Neural cell (in vitro differentiated cells): ENCODE measurements around the gene PTPRS. TPM values are rescaled to one million over a fixed set of nuclear protein-coding genes. Genes with fewer than 3 reads are reported as not detected.

ENCODE experiments used
- H2AFZ ChIP-seq: fragments of 200-600, 300-800 bp; sonication (generic), shearing (Covaris generic); 2 replicates; pipeline ENCODE4 v1.6.0; 2014; ENCODE audit warnings: low read depth, mild to moderate bottlenecking, antibody characterized with exemption, low read length, moderate library complexity
- H3F3A ChIP-seq: fragments of 200-600 bp; shearing (Covaris generic); 2 replicates; pipeline ENCODE4 v1.6.1; 2016; ENCODE audit warnings: mild to moderate bottlenecking, moderate library complexity, mixed read lengths, antibody characterized with exemption, low read length; ENCODE audit not compliant: insufficient read depth, poor library complexity, severe bottlenecking
- H3K27ac ChIP-seq: fragments of 200-600, 300-800 bp; sonication (generic), shearing (Covaris generic); 2 replicates; pipeline ENCODE4 v1.5.1; 2014; ENCODE audit warnings: mild to moderate bottlenecking, low read length, moderate library complexity
- H3K27me3 ChIP-seq: fragments of 300-800, 200-600 bp; sonication (generic), shearing (Covaris generic); 2 replicates; pipeline ENCODE4 v1.6.0; 2014; ENCODE audit warnings: mild to moderate bottlenecking, low read depth, low read length, moderate library complexity; ENCODE audit not compliant: insufficient read depth
- H3K36me3 ChIP-seq: fragments of 300-800, 200-600 bp; sonication (generic), shearing (Covaris generic); 2 replicates; pipeline ENCODE4 v1.5.1; 2014; ENCODE audit warnings: mild to moderate bottlenecking, antibody characterized with exemption, low read length, moderate library complexity; ENCODE audit not compliant: insufficient read depth
- H3K4me2 ChIP-seq: fragments of 300-800, 200-600 bp; sonication (generic), shearing (Covaris generic); 2 replicates; pipeline ENCODE4 v1.6.0; 2014; ENCODE audit warnings: mild to moderate bottlenecking, low read length
- H3K4me3 ChIP-seq: fragments of 300-800, 200-600 bp; sonication (generic), shearing (Covaris generic); 2 replicates; pipeline ENCODE4 v1.5.1; 2014; ENCODE audit warnings: mild to moderate bottlenecking, low read length, moderate library complexity
- H3K79me2 ChIP-seq: fragments of 200-600 bp; shearing (Covaris generic); replicated peaks from 2 replicates; pipeline ENCODE4 v1.6.0; 2014; ENCODE audit warnings: mild to moderate bottlenecking, low read length, moderate library complexity; ENCODE audit not compliant: insufficient read depth
- H3K9ac ChIP-seq: fragments of 300-800, 200-600 bp; sonication (generic), shearing (Covaris generic); 2 replicates; pipeline ENCODE4 v1.6.1; 2016; ENCODE audit warnings: mild to moderate bottlenecking, low read length, mixed read lengths
- H3K9me2 ChIP-seq: fragments of 200-600 bp; shearing (Covaris generic); 2 replicates; pipeline ENCODE4 v1.6.1; 2016; ENCODE audit warnings: mild to moderate bottlenecking, low read length, mixed read lengths; ENCODE audit not compliant: insufficient read depth
- H3K9me3 ChIP-seq: fragments of 200-600, 300-800 bp; sonication (generic), shearing (Covaris generic); 2 replicates; pipeline ENCODE4 v1.6.1; 2016; ENCODE audit warnings: mild to moderate bottlenecking, mixed run types, low read length, moderate library complexity, mixed read lengths
- H4K20me1 ChIP-seq: fragments of 200-600 bp; shearing (Covaris generic); 2 replicates; pipeline ENCODE4 v1.6.1; 2016; ENCODE audit warnings: mild to moderate bottlenecking, mixed run types; ENCODE audit not compliant: insufficient read depth
- CTCF ChIP-seq: fragments of 450-650 bp; IDR thresholded peaks from 2 replicates; pipeline ENCODE4 v1.5.1; 2014; ENCODE audit warnings: antibody characterized with exemption, mild to moderate bottlenecking, moderate library complexity; ENCODE audit not compliant: poor library complexity, severe bottlenecking
- EP300 ChIP-seq: fragments of 450-650 bp; conservative IDR thresholded peaks from 2 replicates; pipeline ENCODE4 v1.6.1; 2014; ENCODE audit warnings: antibody characterized with exemption, mild to moderate bottlenecking, moderate library complexity; ENCODE audit not compliant: poor library complexity, severe bottlenecking
- EZH2 ChIP-seq: fragments of 200-600, 300-800 bp; shearing (Covaris generic), sonication (generic); IDR thresholded peaks from 2 replicates; pipeline ENCODE4 v1.6.1; 2014; ENCODE audit warnings: antibody characterized with exemption, low read length, borderline replicate concordance, mild to moderate bottlenecking; ENCODE audit not compliant: insufficient read depth, poor library complexity, severe bottlenecking
- MXI1 ChIP-seq: fragments of 450-650 bp; conservative IDR thresholded peaks from 2 replicates; pipeline ENCODE4 v1.6.1; 2014; ENCODE audit warnings: antibody characterized with exemption, mild to moderate bottlenecking; ENCODE audit not compliant: poor library complexity, severe bottlenecking
- POLR2AphosphoS5 ChIP-seq: IDR thresholded peaks from 2 replicates; pipeline ENCODE4 v1.6.1; 2012
- RAD21 ChIP-seq: fragments of 450-650 bp; conservative IDR thresholded peaks from 2 replicates; pipeline ENCODE4 v1.6.1; 2014; ENCODE audit warnings: antibody characterized with exemption, mild to moderate bottlenecking, moderate library complexity
- REST ChIP-seq: IDR thresholded peaks from 2 replicates; pipeline ENCODE4 v1.6.1; 2012; ENCODE audit warnings: borderline replicate concordance
- SMC3 ChIP-seq: fragments of 450-650 bp; conservative IDR thresholded peaks from 2 replicates; pipeline ENCODE4 v1.6.1; 2014; ENCODE audit warnings: antibody characterized with exemption, mild to moderate bottlenecking, moderate library complexity; ENCODE audit not compliant: poor library complexity
- TAF1 ChIP-seq: IDR thresholded peaks from 2 replicates; pipeline ENCODE4 v1.6.1; 2012; ENCODE audit warnings: low read depth
- polyA minus RNA-seq: library from RNA; depleted of rRNA, polyadenylated mRNA; stranded (reverse); fragments of >200 nt; gene quantifications from 2 replicates; pipeline ENCODE4 v1.2.3, GENCODE V29; 2014
- polyA plus RNA-seq: library from polyadenylated mRNA; depleted of rRNA; stranded (reverse); fragments of >200 nt; gene quantifications from 2 replicates; pipeline ENCODE4 v1.2.3, GENCODE V29; 2014

PTPRS gene
- polyA plus RNA-seq, result 121 and 144 TPM in 2 replicates
- polyA minus RNA-seq, result 387 and 398 TPM in 2 replicates

- no peak for TF ChIP-seq REST
- TF ChIP-seq EP300, result peak; percentile 54
- no peak for TF ChIP-seq CTCF
- peak; percentile 60 for TF ChIP-seq SMC3
- TF ChIP-seq EZH2, result no peak
- no peak for TF ChIP-seq TAF1
- peak; percentile 62 for TF ChIP-seq RAD21
- peak; percentile 77 for TF ChIP-seq POLR2AphosphoS5
- peak; percentile 94 for TF ChIP-seq MXI1
- Histone ChIP-seq H4K20me1 (peaks cover 4% of the 10 kb centered on the region), H3K4me2 (no peak within 1 kb of the TSS), H3K79me2 (peaks cover 41% of the 10 kb centered on the region), H3K27ac (peak within 1 kb of the TSS; percentile 97), H3K9me2 (no peaks in the 10 kb centered on the region), H3K9ac (peak within 1 kb of the TSS; percentile 99), H3K4me3 (peak within 1 kb of the TSS; percentile 98), H3K9me3 (no peaks in the 10 kb centered on the region), H3K36me3 (no peaks in the 10 kb centered on the region), H3F3A (no peaks in the 10 kb centered on the region), H3K27me3 (no peaks in the 10 kb centered on the region), H2AFZ (no peak within 1 kb of the TSS)
Observed at GRCh38 chr19:5340637-5341447, at the start of gene PTPRS. Gene PTPRS (minus strand): TSS chr19:5340812. CDS start chr19:5286140, 54,672 bp downstream.

GRCh38 chr19:5389353-5389752, 48.7 kb upstream of the PTPRS start:
- H3K4me3 ChIP-seq, result no peak overlapping the region
- H3K9me3 ChIP-seq, result no peaks in the 10 kb centered on the region
- no peak overlapping the region for H3K4me2 ChIP-seq
- H3K27me3 ChIP-seq, result no peaks in the 10 kb centered on the region
- no peaks in the 10 kb centered on the region for H3F3A ChIP-seq
- no peak overlapping the region for H3K9ac ChIP-seq
- no peaks in the 10 kb centered on the region for H3K36me3 ChIP-seq
- H3K79me2 ChIP-seq, result no peaks in the 10 kb centered on the region
- no peaks in the 10 kb centered on the region for H4K20me1 ChIP-seq
- H3K9me2 ChIP-seq, result no peaks in the 10 kb centered on the region
- H2AFZ ChIP-seq, result no peak overlapping the region
- TF ChIP-seq EP300 (no peak), RAD21 (no peak), MXI1 (no peak), SMC3 (no peak), EZH2 (no peak), POLR2AphosphoS5 (no peak), TAF1 (no peak), REST (no peak)
- H3K27ac ChIP-seq, result no peak overlapping the region
